GM12878 (cell line): Measurements from ENCODE around the gene METTL2B. TPM values are rescaled to one million over a fixed set of nuclear protein-coding genes. Genes with fewer than 3 reads are reported as not detected.

ENCODE experiments used
- ATAC-seq: fragments of 200-7000 bp; cut with Tn5 transposase; 3 replicates; pipeline ENCODE4 v1.9.1; 2020; ENCODE audit warnings: mild to moderate bottlenecking, moderate library complexity
- BruUV-seq: library from RNA; stranded (reverse); fragments of 400-500 nt; replicated peaks from 2 replicates; lab custom pipeline; 2021; lab: Mats Ljungman, UMichigan
- CTCF ChIA-PET: fragments of 300-600 bp; sonication (Branson Sonifier 250); formaldehyde crosslinking; extraction: SDS; loops from one replicate; lab custom pipeline; 2021; ENCODE audit warnings: inconsistent platforms; lab: Yijun Ruan, JAX
- POLR2A ChIA-PET: fragments of 350-600 bp; formaldehyde crosslinking; extraction: SDS; loops from one replicate; lab custom pipeline; 2021; ENCODE audit warnings: inconsistent platforms; lab: Charles Lee
- RAD21 ChIA-PET: fragments of 300-600 bp; sonication (Branson Sonifier 250); formaldehyde crosslinking; loops from one replicate; lab custom pipeline; 2023; ENCODE audit warnings: antibody characterized with exemption; ENCODE audit not compliant: unreplicated experiment; lab: Charles Lee
- SMC1A ChIA-PET: fragments of 300-600 bp; sonication (Branson Sonifier 250); formaldehyde crosslinking; loops from one replicate; lab custom pipeline; 2023; ENCODE audit not compliant: unreplicated experiment, uncharacterized antibody; lab: Charles Lee
- DNase-seq: peaks from one replicate; pipeline ENCODE4 v3.0.0-alpha.2; 2011; ENCODE audit warnings: low read depth, low spot score
- FAIRE-seq: peaks from 3 replicates; lab custom pipeline; 2011; peaks lifted over from hg19 to GRCh38; lab: Jason Lieb, UNC
- H2AFZ ChIP-seq: 2 replicates; pipeline ENCODE4 v1.6.0; 2011; ENCODE audit warnings: low read depth, low read length, control low read depth; ENCODE audit not compliant: control insufficient read depth
- H3K27ac ChIP-seq: 2 replicates; pipeline ENCODE4 v1.5.1; 2011; ENCODE audit warnings: control low read depth; ENCODE audit not compliant: control insufficient read depth, insufficient read depth
- H3K27me3 ChIP-seq, 2 experiments: replicated peaks in 1 of 2; 2 replicates each; pipeline versions ENCODE4 v1.6.0 to v1.6.1; 2011; ENCODE audit warnings: low read length in 1 of 2; ENCODE audit not compliant: control insufficient read depth in 2 of 2, insufficient read depth in 2 of 2
- H3K36me3 ChIP-seq, 2 experiments: 2 replicates each; pipeline ENCODE4 v1.5.1; 2011; ENCODE audit warnings: low read length in 1 of 2; ENCODE audit not compliant: control insufficient read depth in 2 of 2, insufficient read depth in 2 of 2
- H3K4me1 ChIP-seq: 2 replicates; pipeline ENCODE4 v1.6.1; 2011; ENCODE audit warnings: mild to moderate bottlenecking, low read length, moderate library complexity, mixed read lengths; ENCODE audit not compliant: control insufficient read depth, insufficient read depth
- H3K4me2 ChIP-seq: 2 replicates; pipeline ENCODE4 v1.6.0; 2011; ENCODE audit warnings: control low read depth; ENCODE audit not compliant: control insufficient read depth, insufficient read depth
- H3K4me3 ChIP-seq: fragments of 200-600 bp; sonication (generic); 2 replicates; pipeline ENCODE4 v1.5.1; 2016
- H3K79me2 ChIP-seq: 2 replicates; pipeline ENCODE4 v1.6.0; 2011; ENCODE audit warnings: low read length; ENCODE audit not compliant: control insufficient read depth, insufficient read depth
- H3K9ac ChIP-seq: 2 replicates; pipeline ENCODE4 v1.8.0; 2011; ENCODE audit warnings: low read length, control low read depth, mixed read lengths; ENCODE audit not compliant: control insufficient read depth, insufficient read depth
- H3K9me3 ChIP-seq: replicated peaks from 3 replicates; pipeline ENCODE4 v1.5.1; 2011; ENCODE audit warnings: mild to moderate bottlenecking, low read length; ENCODE audit not compliant: control insufficient read depth, insufficient read depth
- H4K20me1 ChIP-seq: 2 replicates; pipeline ENCODE4 v1.6.0; 2011; ENCODE audit not compliant: control insufficient read depth, insufficient read depth
- BCL3 ChIP-seq: IDR thresholded peaks from 2 replicates; pipeline ENCODE4 v1.6.1; 2011; ENCODE audit warnings: borderline replicate concordance, low read depth, mild to moderate bottlenecking, moderate library complexity, low read length; ENCODE audit not compliant: insufficient read depth, poor library complexity, severe bottlenecking
- BMI1 ChIP-seq: fragments of 450-650 bp; IDR thresholded peaks from 2 replicates; pipeline ENCODE4 v1.6.1; 2016; ENCODE audit warnings: mild to moderate bottlenecking, moderate library complexity, borderline replicate concordance
- CEBPZ ChIP-seq: fragments of 150-350 bp; IDR thresholded peaks from 2 replicates; pipeline ENCODE4 v1.6.1; 2016; ENCODE audit warnings: low read depth, low read length
- EED ChIP-seq: sonication (generic); IDR thresholded peaks from 2 replicates; pipeline ENCODE4 v1.6.1; 2016; ENCODE audit warnings: antibody characterized with exemption, low read depth
- KAT2A ChIP-seq: conservative IDR thresholded peaks from 2 replicates; pipeline ENCODE4 v1.6.1; 2011; ENCODE audit warnings: low read depth, low read length; ENCODE audit not compliant: control insufficient read depth
- KDM1A ChIP-seq: fragments of 200-600 bp; sonication (generic); IDR thresholded peaks from 2 replicates; pipeline ENCODE4 v1.6.1; 2016; ENCODE audit warnings: borderline replicate concordance
- MTA3 ChIP-seq: IDR thresholded peaks from 2 replicates; pipeline ENCODE4 v1.6.1; 2012; ENCODE audit warnings: low read length, inconsistent platforms, borderline replicate concordance
- MYB ChIP-seq: fragments of 150-350 bp; IDR thresholded peaks from 2 replicates; pipeline ENCODE4 v1.6.1; 2014; ENCODE audit warnings: mild to moderate bottlenecking, low read depth, low read length, borderline replicate concordance
- NBN ChIP-seq: fragments of 450-650 bp; IDR thresholded peaks from 2 replicates; pipeline ENCODE4 v1.6.1; 2016
- NFYB ChIP-seq: IDR thresholded peaks from 2 replicates; pipeline ENCODE4 v1.6.1; 2011; ENCODE audit warnings: low read depth, mild to moderate bottlenecking, low read length, improper control_type of control experiment, moderate library complexity; ENCODE audit not compliant: insufficient read depth
- RAD51 ChIP-seq: fragments of 450-650 bp; IDR thresholded peaks from 2 replicates; pipeline ENCODE4 v1.6.1; 2016; ENCODE audit warnings: moderate library complexity, mild to moderate bottlenecking, inconsistent platforms
- RUNX3 ChIP-seq: IDR thresholded peaks from 2 replicates; pipeline ENCODE4 v1.6.1; 2012; ENCODE audit warnings: low read length, inconsistent platforms
- SMAD1 ChIP-seq: fragments of 450-650 bp; IDR thresholded peaks from 2 replicates; pipeline ENCODE4 v1.6.1; 2018; ENCODE audit warnings: mild to moderate bottlenecking, low read depth; ENCODE audit not compliant: partially characterized antibody
- SPI1 ChIP-seq: IDR thresholded peaks from 2 replicates; pipeline ENCODE4 v1.6.1; 2011; ENCODE audit warnings: low read depth, mild to moderate bottlenecking, low read length, moderate library complexity, borderline replicate concordance; ENCODE audit not compliant: insufficient read depth
- WGBS: methylation state at CpG from one replicate; pipeline ENCODE4 v1.1.6; 2016; ENCODE audit warnings: low lambda C conversion rate; ENCODE audit not compliant: insufficient replicate concordance, insufficient coverage; ENCODE audit errors: missing lambda C conversion rate; 5-methylcytosine and 5-hydroxymethylcytosine counted together
- in situ Hi-C: fragments of 300-500 bp; cut with MboI; formaldehyde crosslinking; loops from 9 replicates; pipeline ENCODE4 v1.14.3; 2018; ENCODE audit warnings: mixed read lengths
- intact Hi-C: fragments of 100-400 bp; cut with micrococcal nuclease; formaldehyde crosslinking; loops from one replicate; pipeline ENCODE4 v1.14.2; 2022; ENCODE audit not compliant: unreplicated experiment
- polyA plus RNA-seq, 11 experiments: library from polyadenylated mRNA; depleted of rRNA in 4 of 11; unstranded in 6 of 11; stranded (reverse) in 5 of 11; fragments of >200 nt; fragmentation: Nextera tagmentation in 4 of 11; fragmentation: Illumina TruSeq in 1 of 11; extraction: Ambion mirVana in 4 of 11; extraction: Trizol in 1 of 11; gene quantifications; 1 replicate in 1 of 11; 2 replicates in 10 of 11; pipeline versions ENCODE4 v1.2.1 to v1.2.3, GENCODE V29; 2011 to 2016; ENCODE audit warnings: inconsistent platforms in 2 of 11, missing spikeins in 2 of 11, low read depth in 1 of 11
- total RNA-seq, 4 experiments: library from RNA; depleted of rRNA in 3 of 4; stranded (reverse); fragments of >200 nt in 3 of 4; fragmentation: Illumina TruSeq in 1 of 4; extraction: Trizol in 1 of 4; gene quantifications; 2 replicates each; pipeline versions ENCODE4 v1.2.1 to v1.2.3, GENCODE V29; 2013 to 2021

Gene METTL2B
- total and polyA plus RNA-seq, 10 of the 15 experiments (the other 5 are each of a cell fraction or from before 2014, with no cell fraction given) = 18.9 to 48.4 (median 37.3) TPM

GRCh38 chr7:128431754-128432153 lies 44.8 kb upstream of the METTL2B start:
- CTCF ChIA-PET = interaction anchor here (1.7 to 16.0 kb wide), 6 partner anchors 12 to 452 kb away, joined by 4 to 463 read pairs (median 122); partner anchors contain the start of genes HILPDA and IMPDH1
- BruUV-seq = no TSS peak
- H3K27me3 ChIP-seq = no peaks in the 10 kb centered on the region
- TF ChIP-seq RUNX3 (no peak), CEBPZ (no peak), KAT2A (no peak), SMAD1 (no peak), MYB (no peak), NBN (no peak), BMI1 (no peak), BCL3 (no peak), MTA3 (no peak), NFYB (no peak), EED (no peak), KDM1A (no peak), SPI1 (no peak), RAD51 (no peak)
- ATAC-seq (no peak), DNase-seq (no peak), FAIRE-seq (no peak)
- H3K27ac ChIP-seq = no peak overlapping the region
- SMC1A ChIA-PET = interaction anchor here (1.0 to 14.8 kb wide), 5 partner anchors 12 to 43 kb away, joined by 3 to 296 read pairs (median 3); no protein-coding TSS in a partner anchor
- in situ Hi-C loops = no loop called here
- no peaks in the 10 kb centered on the region for H4K20me1 ChIP-seq
- no peak overlapping the region for H2AFZ ChIP-seq
- H3K4me3 ChIP-seq = no peak overlapping the region
- RAD21 ChIA-PET = interaction anchor here (1.0 to 10.5 kb wide), 3 partner anchors 12 to 32 kb away, joined by 3 to 216 read pairs (median 5); no protein-coding TSS in a partner anchor
- POLR2A ChIA-PET = interaction anchor here (1.0 to 2.0 kb wide), 3 partner anchors 12 to 23 kb away, joined by 4 to 7 read pairs (median 4); no protein-coding TSS in a partner anchor
- intact Hi-C loops = no loop called here
- H3K9me3 ChIP-seq = no peaks in the 10 kb centered on the region; the same call in 2 of the 3 replicates
- H3K4me1 ChIP-seq = no peaks in the 10 kb centered on the region
- no peaks in the 10 kb centered on the region for H3K79me2 ChIP-seq
- H3K4me2 ChIP-seq = no peak overlapping the region
- 17% methylated on average over 2 of the region's 2 CpGs for WGBS
- no peak overlapping the region for H3K9ac ChIP-seq
- no peaks in the 10 kb centered on the region for H3K36me3 ChIP-seq
